RWPE2 (cell line): ENCODE data around the gene KANK4.
A peak's percentile ranks its signal among the peaks of the same experiment; 100 is the strongest.

Experiments used
- ATAC-seq: fragments of 200-7000 bp; cut with Tn5 transposase; 3 replicates; pipeline ENCODE4 v1.9.1; 2021; ENCODE audit warnings: low read depth
- DNase-seq: peaks from one replicate; pipeline ENCODE4 v3.0.0-alpha.2; 2020; ENCODE audit warnings: low spot score
- H3K27ac ChIP-seq: fragments of 450-650 bp; 2 replicates; pipeline ENCODE4 v1.5.1; 2017; ENCODE audit warnings: mild to moderate bottlenecking; ENCODE audit not compliant: poor library complexity, severe bottlenecking
- H3K27me3 ChIP-seq: fragments of 250-450 bp; sonication (Bioruptor Pico); 2 replicates; pipeline ENCODE4 v1.5.1; 2021; ENCODE audit warnings: mild to moderate bottlenecking, moderate library complexity; ENCODE audit not compliant: insufficient read depth, poor library complexity, severe bottlenecking
- H3K36me3 ChIP-seq: fragments of 250-450 bp; sonication (Bioruptor Pico); 2 replicates; pipeline ENCODE4 v1.5.1; 2020; ENCODE audit warnings: low read depth, mild to moderate bottlenecking, moderate library complexity
- H3K4me1 ChIP-seq: fragments of 250-450 bp; sonication (Bioruptor Pico); 2 replicates; pipeline ENCODE4 v1.5.1; 2021; ENCODE audit warnings: mild to moderate bottlenecking, moderate library complexity; ENCODE audit not compliant: insufficient read depth, poor library complexity, severe bottlenecking
- H3K4me3 ChIP-seq: fragments of 250-450 bp; sonication (Bioruptor Pico); 2 replicates; pipeline ENCODE4 v1.5.1; 2021; ENCODE audit warnings: mild to moderate bottlenecking, moderate library complexity; ENCODE audit not compliant: severe bottlenecking
- H3K9me3 ChIP-seq: fragments of 250-450 bp; sonication (Bioruptor Pico); 2 replicates; pipeline ENCODE4 v1.5.1; 2021; ENCODE audit warnings: mild to moderate bottlenecking, moderate library complexity; ENCODE audit not compliant: severe bottlenecking
- TF ChIP-seq, protein P1 (sequence below): fragments of 450-650 bp; IDR thresholded peaks from one replicate; pipeline ENCODE4 v1.5.1; 2017; ENCODE audit warnings: mild to moderate bottlenecking, moderate library complexity; ENCODE audit not compliant: poor library complexity, severe bottlenecking

Gene KANK4

DNA sequence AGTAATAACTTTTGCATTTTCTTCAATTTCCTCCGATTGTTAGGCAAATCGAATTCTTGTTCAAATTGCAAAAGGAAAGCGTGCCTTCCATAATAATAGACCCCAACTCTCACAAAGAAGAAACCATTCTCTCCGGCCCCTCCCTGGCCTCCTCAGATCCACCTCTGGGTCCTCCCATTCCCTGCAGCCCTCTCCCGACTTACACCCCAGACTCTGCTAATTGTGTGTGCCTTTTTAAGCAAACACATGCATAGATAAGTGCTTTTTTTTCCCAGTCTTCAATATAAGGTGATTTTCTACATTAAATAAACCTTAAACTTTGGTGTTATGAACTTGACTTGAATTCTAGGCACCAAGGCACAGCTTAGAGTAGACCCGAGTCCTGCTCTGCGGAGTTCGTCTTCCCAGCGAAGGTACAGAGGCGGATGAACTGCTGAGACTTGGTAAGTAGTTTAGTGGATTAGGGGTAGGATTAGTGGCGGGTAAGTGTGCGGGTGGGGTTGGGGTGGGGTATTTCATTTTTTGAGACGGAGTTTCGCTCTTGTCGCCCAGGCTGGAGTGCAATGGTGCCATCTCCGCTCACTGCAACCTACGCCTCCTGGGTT, 123.0 kb downstream of the KANK4 start:
- no peaks in the 10 kb centered on the region for H3K4me1 ChIP-seq
- H3K4me3 ChIP-seq, result no peak overlapping the region
- H3K9me3 ChIP-seq, result no peaks in the 10 kb centered on the region
- H3K36me3 ChIP-seq, result no peaks in the 10 kb centered on the region
- DNase-seq, result no peak
- no peaks in the 10 kb centered on the region for H3K27me3 ChIP-seq
- H3K27ac ChIP-seq, result no peak overlapping the region
- TF ChIP-seq, protein P1, sequence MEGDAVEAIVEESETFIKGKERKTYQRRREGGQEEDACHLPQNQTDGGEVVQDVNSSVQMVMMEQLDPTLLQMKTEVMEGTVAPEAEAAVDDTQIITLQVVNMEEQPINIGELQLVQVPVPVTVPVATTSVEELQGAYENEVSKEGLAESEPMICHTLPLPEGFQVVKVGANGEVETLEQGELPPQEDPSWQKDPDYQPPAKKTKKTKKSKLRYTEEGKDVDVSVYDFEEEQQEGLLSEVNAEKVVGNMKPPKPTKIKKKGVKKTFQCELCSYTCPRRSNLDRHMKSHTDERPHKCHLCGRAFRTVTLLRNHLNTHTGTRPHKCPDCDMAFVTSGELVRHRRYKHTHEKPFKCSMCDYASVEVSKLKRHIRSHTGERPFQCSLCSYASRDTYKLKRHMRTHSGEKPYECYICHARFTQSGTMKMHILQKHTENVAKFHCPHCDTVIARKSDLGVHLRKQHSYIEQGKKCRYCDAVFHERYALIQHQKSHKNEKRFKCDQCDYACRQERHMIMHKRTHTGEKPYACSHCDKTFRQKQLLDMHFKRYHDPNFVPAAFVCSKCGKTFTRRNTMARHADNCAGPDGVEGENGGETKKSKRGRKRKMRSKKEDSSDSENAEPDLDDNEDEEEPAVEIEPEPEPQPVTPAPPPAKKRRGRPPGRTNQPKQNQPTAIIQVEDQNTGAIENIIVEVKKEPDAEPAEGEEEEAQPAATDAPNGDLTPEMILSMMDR, result no peak
- ATAC-seq, result no peak

DNA sequence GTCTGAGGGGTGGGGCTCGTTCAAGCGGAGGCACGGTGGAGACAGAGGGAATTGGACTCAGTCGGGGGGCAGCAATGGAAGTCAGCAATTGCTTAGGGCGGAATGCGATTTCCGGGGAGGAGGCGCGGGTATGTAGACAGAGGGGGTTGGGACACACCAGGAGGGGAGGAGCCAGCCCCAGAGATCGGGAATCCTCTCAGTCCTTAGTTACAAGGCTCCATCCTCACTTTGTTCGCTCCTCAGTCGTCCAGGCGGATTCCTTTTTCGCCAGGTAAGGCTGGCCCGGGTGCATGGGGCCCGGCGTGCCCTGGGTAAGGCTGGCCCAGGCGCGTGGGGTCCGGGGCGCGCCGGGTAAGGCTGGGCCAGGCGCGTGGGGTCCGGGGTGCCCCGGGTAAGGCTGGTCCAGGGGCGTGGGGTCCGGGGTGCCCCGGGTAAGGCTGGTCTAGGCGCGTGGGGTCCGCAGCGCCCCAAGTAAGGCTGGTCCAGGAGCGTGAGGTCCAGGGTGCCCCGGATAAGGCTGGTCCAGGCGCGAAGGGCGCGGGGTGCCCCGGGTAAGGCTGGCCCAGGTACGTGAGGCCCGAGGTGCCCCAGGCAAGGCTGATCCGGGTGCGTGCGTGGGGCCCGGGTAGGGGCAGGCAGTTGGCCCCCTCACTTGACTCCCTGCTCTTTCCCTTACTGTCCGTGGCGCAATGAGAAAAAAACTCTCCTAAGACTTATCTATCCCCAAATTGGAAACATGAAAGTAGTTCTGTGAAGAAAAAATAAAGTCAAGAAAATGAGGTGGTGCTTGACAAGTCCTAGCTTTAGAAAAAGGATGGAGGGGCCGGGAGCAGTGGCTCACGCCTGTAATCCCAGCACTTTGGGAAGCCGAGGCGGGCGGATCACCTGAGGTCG, 124.3 kb downstream of the KANK4 start, which contains the start of gene L1TD1:
TSS of gene L1TD1 (plus strand) at position 199 of the 894 bp plus-strand sequence. CDS start 11,780 bp downstream, outside the sequence.
- TF ChIP-seq, protein P1, result no peak
- ATAC-seq (peak; percentile 66), DNase-seq (no peak)
- no peak within 1 kb of the TSS for H3K27ac ChIP-seq
- H3K4me1 ChIP-seq, result no peaks in the 10 kb centered on the region
- no peaks in the 10 kb centered on the region for H3K36me3 ChIP-seq
- no peaks in the 10 kb centered on the region for H3K9me3 ChIP-seq
- peak within 1 kb of the TSS; percentile 30 for H3K4me3 ChIP-seq
- no peaks in the 10 kb centered on the region for H3K27me3 ChIP-seq

DNA sequence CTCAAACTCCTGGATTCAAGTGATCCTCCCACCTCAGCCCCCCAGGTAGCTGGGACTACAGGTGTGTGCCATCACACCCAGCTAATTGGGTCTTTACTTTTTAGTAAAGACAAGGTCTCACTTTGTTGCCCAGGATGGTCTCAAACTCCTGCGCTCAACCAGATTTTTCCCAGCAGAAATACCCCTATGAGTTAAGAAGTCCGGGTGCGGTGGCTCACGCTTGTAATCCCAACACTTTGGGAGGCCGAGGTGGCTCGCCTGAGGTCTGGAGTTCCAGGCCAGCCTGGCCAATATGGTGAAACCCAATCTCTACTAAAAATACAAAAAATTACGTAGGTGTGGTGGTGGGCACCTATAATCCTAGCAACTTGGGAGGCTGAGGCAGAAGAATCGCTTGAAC, 131.1 kb downstream of the KANK4 start:
- Histone ChIP-seq H3K9me3 (no peaks in the 10 kb centered on the region), H3K4me3 (no peak overlapping the region), H3K27ac (no peak overlapping the region), H3K36me3 (no peaks in the 10 kb centered on the region), H3K4me1 (no peaks in the 10 kb centered on the region), H3K27me3 (no peaks in the 10 kb centered on the region)
- TF ChIP-seq, protein P1, result no peak
- no peak for DNase-seq
- ATAC-seq, result no peak

DNA sequence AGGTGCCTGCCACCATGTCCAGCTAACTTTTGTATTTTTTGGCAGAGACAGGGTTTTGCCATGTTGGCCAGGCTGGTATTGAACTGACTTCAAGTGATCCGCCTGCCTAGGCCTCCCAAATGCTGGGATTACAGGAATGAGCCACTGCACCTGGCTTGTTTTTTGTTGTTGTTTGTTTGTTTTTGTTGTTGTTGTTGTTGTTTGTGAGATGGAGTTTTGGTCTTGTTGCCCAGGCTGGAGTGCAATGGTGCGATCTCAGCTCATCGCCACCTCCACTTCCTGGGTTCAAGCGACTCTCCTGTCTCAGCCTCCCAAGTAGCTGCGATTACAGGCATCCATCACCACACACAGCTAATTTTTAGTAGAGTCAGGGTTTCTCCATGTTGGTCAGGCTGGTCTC, 131.7 kb downstream of the KANK4 start:
- ATAC-seq, result no peak
- Histone ChIP-seq H3K4me1 (no peaks in the 10 kb centered on the region), H3K4me3 (no peak overlapping the region), H3K27ac (no peak overlapping the region), H3K36me3 (no peaks in the 10 kb centered on the region), H3K9me3 (no peaks in the 10 kb centered on the region), H3K27me3 (no peaks in the 10 kb centered on the region)
- TF ChIP-seq, protein P1, result no peak
- no peak for DNase-seq
